ENCODE results near the gene E2F4. TPM values are rescaled to one million over a fixed set of nuclear protein-coding genes. Genes with fewer than 3 reads are reported as not detected.

Gene E2F4
- total and polyA plus RNA-seq, 9 of the 15 experiments (the other 6 are each of a cell fraction or from before 2014, with no cell fraction given), result 9.7 to 139 (median 106) TPM

- TF ChIP-seq ZNF609 (CRISPR knock-in tag; IDR thresholded peaks at IDR 0.05; ENCODE audit: borderline replicate concordance) (no peak), NCOA2 (IDR thresholded peaks at IDR 0.05; ENCODE audit: partially characterized antibody in 2 of 2) (no peak), RBFOX2 (IDR thresholded peaks at IDR 0.05; ENCODE audit: low read depth, low read length) (peak; percentile 74), E2F8 (IDR thresholded peaks at IDR 0.05; ENCODE audit: low read depth, partially characterized antibody) (peak; percentile 88), POLR2AphosphoS2 (IDR thresholded peaks at IDR 0.05; ENCODE audit: low read length) (no peak), YY1 (IDR thresholded peaks at IDR 0.05; ENCODE audit: borderline replicate concordance in 1 of 3, control insufficient read depth in 1 of 3, extremely low read depth in 1 of 3, insufficient read depth in 3 of 3, insufficient read length in 1 of 3, insufficient replicate concordance in 2 of 3, low read depth in 1 of 3, low read length in 2 of 3) (peak in 1 of 3 experiments; percentile 16), CEBPG (CRISPR knock-in tag; IDR thresholded peaks at IDR 0.05) (peak; percentile 87), CEBPG (tag; conservative IDR thresholded peaks at IDR 0.05 in 1 of 2, IDR thresholded peaks at IDR 0.05 in 1 of 2) (peak; percentile 52 to 88; a peak in 3 of 4 replicates), EGR1 (conservative IDR thresholded peaks at IDR 0.05) (peak; percentile 93), HIVEP1 (CRISPR knock-in tag; IDR thresholded peaks at IDR 0.05) (no peak), GATAD2A (IDR thresholded peaks at IDR 0.05) (no peak)
- TF ChIP-seq, protein P1, sequence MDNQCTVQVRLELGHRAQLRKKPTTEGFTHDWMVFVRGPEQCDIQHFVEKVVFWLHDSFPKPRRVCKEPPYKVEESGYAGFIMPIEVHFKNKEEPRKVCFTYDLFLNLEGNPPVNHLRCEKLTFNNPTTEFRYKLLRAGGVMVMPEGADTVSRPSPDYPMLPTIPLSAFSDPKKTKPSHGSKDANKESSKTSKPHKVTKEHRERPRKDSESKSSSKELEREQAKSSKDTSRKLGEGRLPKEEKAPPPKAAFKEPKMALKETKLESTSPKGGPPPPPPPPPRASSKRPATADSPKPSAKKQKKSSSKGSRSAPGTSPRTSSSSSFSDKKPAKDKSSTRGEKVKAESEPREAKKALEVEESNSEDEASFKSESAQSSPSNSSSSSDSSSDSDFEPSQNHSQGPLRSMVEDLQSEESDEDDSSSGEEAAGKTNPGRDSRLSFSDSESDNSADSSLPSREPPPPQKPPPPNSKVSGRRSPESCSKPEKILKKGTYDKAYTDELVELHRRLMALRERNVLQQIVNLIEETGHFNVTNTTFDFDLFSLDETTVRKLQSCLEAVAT (IDR thresholded peaks at IDR 0.05), result peak in 1 of 2 experiments; percentile 91; a peak in 1 of 4 replicates
Measured at GRCh38 chr16:67183627-67184452, 8.1 kb upstream of the E2F4 start, which contains the start of gene MATCAP1 (continued).
